ENCODE measurements around the gene AADAT. TPM values are rescaled to one million over a fixed set of nuclear protein-coding genes. Genes with fewer than 3 reads are reported as not detected.
A peak's percentile ranks its signal among the peaks of the same experiment; 100 is the strongest.
"Not testable (repeated sequence)": the region's sequence is repeated elsewhere in the genome, so short reads cannot be mapped to it uniquely, and the experiment has no call there.

AADAT gene
- not detected for polyA plus RNA-seq

DNA sequence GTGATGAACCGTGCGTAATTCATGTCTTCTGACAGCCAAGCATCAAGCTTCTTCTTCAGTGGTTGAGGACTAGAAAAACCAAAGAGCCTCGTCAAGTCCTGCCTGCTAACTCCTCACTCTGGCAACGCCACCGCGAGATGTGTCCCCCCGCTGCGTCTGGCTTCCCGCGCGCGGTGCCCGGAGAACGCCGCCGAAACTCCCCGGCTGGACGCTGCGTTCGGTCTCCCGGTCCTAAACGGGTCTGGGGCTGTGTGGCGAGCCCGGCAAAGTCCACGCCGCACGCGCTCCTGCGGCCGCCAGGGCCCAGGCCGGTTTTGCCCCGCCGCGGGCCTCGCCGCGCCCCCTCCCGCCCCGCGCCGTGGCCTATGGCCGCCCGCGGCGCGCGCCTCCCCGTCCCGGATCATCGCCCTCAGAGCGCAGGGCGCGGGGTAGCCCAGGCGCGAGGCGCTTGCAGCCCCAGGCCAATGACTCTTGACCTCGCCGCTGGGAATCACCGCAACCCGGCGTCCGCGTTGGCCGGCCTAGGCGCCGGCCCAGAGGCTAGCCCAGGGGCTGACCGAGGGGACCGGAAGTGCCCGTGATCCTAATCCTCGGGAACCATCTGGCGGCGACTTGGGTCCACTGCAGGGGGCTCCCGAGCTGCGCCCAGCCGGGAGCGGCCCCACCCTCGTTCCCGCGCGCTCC, at the start of gene AADAT:
TSS of gene AADAT (minus strand) at position 289 of the 684 bp plus-strand sequence. CDS start at position 23, 266 bp downstream.
- Mint-ChIP-seq H3K27ac (no peak within 1 kb of the TSS), H3K4me3 (peak within 1 kb of the TSS; percentile 50 to 72 (median 66)), H3K9me3 (no peaks in the 10 kb centered on the region), H3K36me3 (no peaks in the 10 kb centered on the region), H3K27me3 (ENCODE audit: low read depth in 3 of 3) (peaks cover 7 to 29% (median 9%) of the 10 kb centered on the region in 3 donors), H3K4me1 (peaks cover 9 to 24% of the 10 kb centered on the region in 2 donors)
- DNase-seq, result peak in 2 of 3 donors; percentile 12 to 15

DNA sequence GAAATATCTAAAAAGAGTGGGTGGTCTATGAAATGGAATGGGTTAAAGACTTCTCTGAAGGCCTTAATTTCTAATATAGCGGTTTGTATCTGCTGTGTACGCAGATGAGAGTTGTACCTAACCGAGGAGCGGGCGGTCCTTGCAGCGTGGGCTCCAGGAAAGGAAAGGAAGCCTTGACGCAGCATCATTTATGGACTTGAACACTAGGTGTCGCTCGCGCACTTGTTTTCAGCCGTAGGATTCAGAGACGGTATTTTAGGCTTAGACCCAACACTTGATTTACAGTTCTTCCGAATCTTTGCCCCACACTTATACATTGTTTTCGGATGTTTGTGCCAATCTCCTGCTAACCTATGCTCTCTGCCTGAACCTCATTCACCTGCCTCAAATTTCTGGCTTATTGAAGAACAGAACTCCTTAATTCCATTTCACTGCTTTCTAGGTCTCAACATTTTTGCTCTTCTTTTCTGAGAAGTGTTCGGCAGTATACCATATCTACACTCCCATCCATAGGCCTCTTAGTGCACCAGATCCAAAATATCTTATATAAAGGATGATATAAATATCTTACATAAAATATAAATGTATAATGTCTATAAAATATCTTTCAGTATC, 48.9 kb upstream of the AADAT start:
- Mint-ChIP-seq H3K4me3 (no peak overlapping the region), H3K36me3 (no peaks in the 10 kb centered on the region), H3K4me1 (peaks cover 1 to 7% of the 10 kb centered on the region in 2 donors), H3K27ac (no peak overlapping the region), H3K9me3 (peaks cover 0 to 9% (median under 1%) of the 10 kb centered on the region in 6 donors), H3K27me3 (ENCODE audit: low read depth in 3 of 3) (peaks cover 2 to 3% (median 2%) of the 10 kb centered on the region in 3 donors)
- DNase-seq, result peak; percentile 30 to 43 (median 39)

DNA sequence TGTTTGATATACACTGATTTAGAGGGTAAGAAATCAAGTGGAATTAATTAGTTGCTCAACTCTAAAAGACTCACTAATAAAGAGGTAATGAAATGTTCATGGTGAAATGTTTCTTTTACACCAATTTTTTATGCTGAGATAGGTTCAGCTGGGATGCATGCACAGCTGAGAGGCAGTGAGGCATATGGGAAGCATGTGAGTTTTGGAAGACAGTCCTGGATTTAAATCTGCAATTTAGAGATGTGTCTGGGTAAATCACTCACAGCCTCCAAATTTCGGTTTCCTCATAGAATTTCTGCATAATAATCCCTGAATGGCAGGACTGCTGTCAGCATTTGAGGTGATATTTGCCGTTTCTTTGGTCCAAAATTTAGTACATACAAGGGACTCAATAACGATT, 48.2 kb upstream of the AADAT start:
- H3K27ac Mint-ChIP-seq, result no peak overlapping the region
- no peak for DNase-seq
- peaks cover 1 to 7% of the 10 kb centered on the region in 2 donors for H3K4me1 Mint-ChIP-seq
- H3K27me3 Mint-ChIP-seq (ENCODE audit: low read depth in 3 of 3), result peaks cover 2 to 3% (median 2%) of the 10 kb centered on the region in 3 donors
- H3K9me3 Mint-ChIP-seq, result peaks cover 5 to 16% (median 5%) of the 10 kb centered on the region in 6 donors
- H3K4me3 Mint-ChIP-seq, result no peak overlapping the region
- H3K36me3 Mint-ChIP-seq, result no peaks in the 10 kb centered on the region

DNA sequence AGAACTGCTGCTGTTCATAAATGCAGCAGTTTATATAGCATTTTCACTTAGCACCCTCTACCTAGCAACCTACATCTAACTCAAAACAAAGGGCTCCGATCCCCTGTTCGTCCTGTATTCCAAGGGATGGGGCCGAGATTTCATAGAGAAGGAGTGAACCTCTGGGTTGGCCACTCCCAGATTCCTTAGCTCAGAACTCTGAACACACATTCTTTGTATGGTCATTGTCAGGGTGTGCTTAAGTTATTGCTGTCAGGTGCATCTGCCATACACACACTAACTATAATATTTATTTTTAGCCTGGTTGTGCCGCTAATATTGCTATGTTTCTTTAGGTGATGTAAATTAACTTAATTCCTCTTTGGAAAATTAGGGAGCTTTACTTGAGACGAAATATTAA, 47.7 kb upstream of the AADAT start:
- Mint-ChIP-seq H3K4me3 (no peak overlapping the region), H3K9me3 (peaks cover 5 to 18% (median 5%) of the 10 kb centered on the region in 6 donors), H3K27me3 (ENCODE audit: low read depth in 3 of 3) (peaks cover 2 to 3% (median 2%) of the 10 kb centered on the region in 3 donors), H3K36me3 (no peaks in the 10 kb centered on the region), H3K27ac (no peak overlapping the region), H3K4me1 (peaks cover 1 to 7% of the 10 kb centered on the region in 2 donors)
- no peak for DNase-seq

DNA sequence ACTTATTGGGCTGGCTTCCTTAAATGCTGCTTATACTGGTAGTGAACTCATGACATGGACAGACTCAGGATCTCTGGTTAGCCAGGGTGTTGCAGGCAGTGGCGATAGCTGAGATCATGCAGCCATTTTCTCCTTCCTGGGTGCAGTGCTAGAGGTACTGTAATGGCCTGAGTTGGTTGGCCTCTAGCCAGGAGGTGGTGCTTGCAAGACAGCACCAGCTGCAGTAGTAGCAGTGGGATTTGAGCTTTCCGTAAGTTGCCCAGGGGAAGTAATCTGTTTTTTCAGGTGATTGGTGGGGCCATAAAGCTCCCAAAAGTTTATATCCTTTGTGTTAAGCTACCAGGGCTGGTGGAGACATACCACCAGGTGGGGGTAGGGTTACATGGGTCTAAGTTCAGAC, 45.1 kb upstream of the AADAT start:
- no peaks in the 10 kb centered on the region for H3K36me3 Mint-ChIP-seq
- H3K4me3 Mint-ChIP-seq, result no peak overlapping the region
- peaks cover 2 to 3% (median 3%) of the 10 kb centered on the region in 3 donors for H3K27me3 Mint-ChIP-seq (ENCODE audit: low read depth in 3 of 3)
- peaks cover 5 to 18% (median 5%) of the 10 kb centered on the region in 6 donors for H3K9me3 Mint-ChIP-seq
- peaks cover 1 to 7% of the 10 kb centered on the region in 2 donors for H3K4me1 Mint-ChIP-seq
- H3K27ac Mint-ChIP-seq, result no peak overlapping the region
- DNase-seq, result no peak

DNA sequence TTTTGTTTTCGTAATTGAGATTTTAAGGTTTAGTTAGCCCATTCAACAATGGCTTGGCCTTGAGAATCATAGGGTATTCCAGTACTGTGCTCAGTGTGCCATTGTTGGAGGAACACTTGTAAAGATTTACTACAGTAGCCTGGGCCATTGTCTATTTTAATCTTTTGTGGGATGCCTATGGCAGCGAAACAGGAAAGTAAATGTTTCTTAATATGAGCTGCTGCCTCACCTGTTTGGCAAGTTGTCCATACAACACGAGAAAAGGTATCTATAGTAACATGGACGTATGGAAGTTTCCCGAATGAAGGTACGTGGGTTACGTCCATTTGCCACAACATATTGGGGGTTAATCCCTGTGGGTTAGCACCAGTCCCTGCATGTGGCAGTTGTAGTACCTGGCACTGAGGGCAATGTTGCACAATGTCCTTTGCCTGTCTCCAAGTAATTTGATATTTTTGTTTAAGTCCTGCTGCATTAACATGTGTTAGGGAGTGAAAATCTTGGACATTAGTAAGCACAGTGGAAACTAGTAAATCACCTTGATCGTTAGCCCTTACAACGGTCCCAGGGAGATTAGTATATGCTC, 38.6 kb upstream of the AADAT start:
- Mint-ChIP-seq H3K4me1 (no peaks in the 10 kb centered on the region), H3K9me3 (peaks cover 3 to 8% (median 5%) of the 10 kb centered on the region in 6 donors), H3K27ac (no peak overlapping the region), H3K4me3 (no peak overlapping the region), H3K27me3 (ENCODE audit: low read depth in 3 of 3) (peaks cover 0 to 5% (median 1%) of the 10 kb centered on the region in 3 donors), H3K36me3 (peaks cover 0 to 4% (median 0%) of the 10 kb centered on the region in 3 donors)
- DNase-seq, result no peak

DNA sequence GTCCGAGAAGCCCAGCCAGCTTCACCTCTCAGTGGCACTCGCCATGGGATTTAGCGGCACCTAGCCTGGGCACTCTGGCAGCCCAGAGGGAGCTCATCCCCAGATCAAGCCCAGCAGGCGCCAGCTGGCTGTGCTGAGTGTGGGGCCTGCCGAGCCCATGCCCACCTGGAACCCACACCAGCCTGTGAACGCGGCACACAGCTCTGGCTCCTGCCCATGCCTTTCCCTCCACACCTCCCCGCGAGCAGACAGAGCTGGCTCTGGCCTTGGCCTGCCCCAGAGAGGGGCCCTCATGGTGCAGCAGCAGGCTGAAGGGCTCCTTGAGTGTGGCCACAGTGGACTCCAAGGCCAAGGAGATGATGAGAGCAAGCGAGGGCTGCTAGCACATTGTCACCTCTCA, 38.0 kb upstream of the AADAT start:
- Mint-ChIP-seq H3K27ac (no peak overlapping the region), H3K9me3 (peaks cover 0 to 6% (median 1%) of the 10 kb centered on the region in 6 donors), H3K27me3 (ENCODE audit: low read depth in 3 of 3) (peaks cover 0 to 5% (median 1%) of the 10 kb centered on the region in 3 donors), H3K4me3 (no peak overlapping the region), H3K36me3 (peaks cover 0 to 4% (median 0%) of the 10 kb centered on the region in 3 donors), H3K4me1 (no peaks in the 10 kb centered on the region)
- DNase-seq, result no peak

DNA sequence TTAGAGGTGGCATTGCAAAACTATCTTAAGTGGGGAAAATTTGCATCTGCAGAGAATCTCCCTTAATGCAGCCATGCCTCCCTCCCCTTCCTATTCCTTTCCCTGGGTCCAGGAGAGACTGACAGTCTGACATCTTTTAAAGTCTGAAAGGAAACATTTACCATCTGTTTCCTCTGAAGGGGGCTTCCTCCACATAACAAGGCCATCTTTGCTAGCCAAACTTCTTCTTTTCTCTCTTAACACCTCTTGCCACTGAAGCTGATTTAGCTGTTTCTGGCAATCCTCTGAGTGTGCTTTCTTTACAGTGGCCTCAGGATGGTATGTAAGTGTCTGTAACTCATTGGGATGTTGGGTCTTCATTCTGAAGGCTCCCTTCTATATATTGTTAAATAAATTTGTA, 34.6 kb upstream of the AADAT start:
- no peak overlapping the region for H3K27ac Mint-ChIP-seq
- no peaks in the 10 kb centered on the region for H3K4me1 Mint-ChIP-seq
- no peak overlapping the region for H3K4me3 Mint-ChIP-seq

DNA sequence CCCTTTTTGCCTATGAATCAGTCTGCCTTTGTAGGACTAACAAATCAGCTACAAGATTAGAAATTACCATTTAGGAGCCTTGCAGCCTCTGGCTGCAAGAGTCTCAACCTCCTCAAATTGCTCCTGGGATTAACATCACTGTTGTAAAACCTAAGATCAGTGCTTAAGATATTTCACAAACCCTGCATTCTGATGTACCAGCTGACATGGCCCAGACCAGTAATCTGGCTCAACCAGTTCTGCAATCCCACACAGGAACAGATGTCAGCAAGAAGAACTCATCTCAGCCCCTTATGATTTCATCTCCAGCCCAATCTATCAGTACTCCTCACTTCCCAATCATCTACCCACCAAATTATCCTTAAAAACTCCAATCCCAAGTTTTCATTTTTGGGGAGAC, 32.5 kb upstream of the AADAT start:
- DNase-seq, result no peak
- peaks cover 0 to 4% (median 0%) of the 10 kb centered on the region in 3 donors for H3K36me3 Mint-ChIP-seq
- no peaks in the 10 kb centered on the region for H3K4me1 Mint-ChIP-seq
- H3K4me3 Mint-ChIP-seq, result no peak overlapping the region
- peaks cover 0 to 7% (median 0%) of the 10 kb centered on the region in 6 donors for H3K9me3 Mint-ChIP-seq
- peaks cover 0 to 5% (median under 1%) of the 10 kb centered on the region in 3 donors for H3K27me3 Mint-ChIP-seq (ENCODE audit: low read depth in 3 of 3)
- H3K27ac Mint-ChIP-seq, result no peak overlapping the region

More for the DNA sequence above, 34.6 kb upstream of the AADAT start:
- Mint-ChIP-seq H3K9me3 (peaks cover 0 to 6% (median 0%) of the 10 kb centered on the region in 6 donors), H3K36me3 (peaks cover 0 to 4% (median 0%) of the 10 kb centered on the region in 3 donors), H3K27me3 (ENCODE audit: low read depth in 3 of 3) (peaks cover 0 to 5% (median 0%) of the 10 kb centered on the region in 3 donors)
- DNase-seq, result no peak

DNA sequence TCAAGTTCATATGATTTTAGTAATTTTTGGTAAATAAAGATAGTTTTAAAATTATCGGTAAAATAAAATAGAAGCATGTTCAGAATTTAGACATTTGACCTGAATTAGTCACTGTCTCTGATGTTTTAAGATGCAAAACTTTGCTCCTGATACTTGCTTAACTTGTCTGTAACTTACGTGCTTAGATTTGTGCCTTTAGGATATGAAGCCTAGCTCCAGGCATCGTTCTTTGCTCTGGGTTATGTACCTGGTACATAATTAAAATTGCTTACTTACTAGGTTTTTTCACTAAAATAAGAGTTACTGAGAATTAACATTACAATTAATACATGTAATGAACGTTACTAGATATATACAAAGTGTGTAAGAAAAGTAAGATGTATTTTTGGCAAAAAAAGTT, 24.9 kb upstream of the AADAT start:
- H3K4me3 Mint-ChIP-seq, result no peak overlapping the region
- H3K36me3 Mint-ChIP-seq, result no peaks in the 10 kb centered on the region
- H3K9me3 Mint-ChIP-seq, result peaks cover 0 to 2% (median 0%) of the 10 kb centered on the region in 6 donors
- H3K27ac Mint-ChIP-seq, result no peak overlapping the region
- H3K4me1 Mint-ChIP-seq, result no peaks in the 10 kb centered on the region
- peaks cover 0 to 2% (median 2%) of the 10 kb centered on the region in 3 donors for H3K27me3 Mint-ChIP-seq (ENCODE audit: low read depth in 3 of 3)
- no peak for DNase-seq

DNA sequence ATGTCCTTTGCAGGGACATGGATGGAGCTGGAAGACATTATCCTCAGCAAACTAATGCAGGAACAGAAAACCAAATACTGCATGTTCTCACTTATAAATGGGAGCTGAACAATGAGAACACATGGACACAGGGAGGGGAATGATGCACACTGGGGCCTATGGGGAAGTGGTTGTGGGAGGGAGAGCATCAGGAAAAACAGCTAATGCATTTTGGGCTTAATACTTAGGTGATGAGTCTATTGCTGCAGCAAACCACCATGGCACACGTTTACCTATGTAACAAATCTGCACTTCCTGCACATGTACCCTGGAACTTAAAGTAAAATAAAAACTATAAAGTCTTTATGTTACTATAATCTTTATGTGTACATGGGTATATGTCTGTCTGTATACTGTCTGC, 24.4 kb upstream of the AADAT start:
- DNase-seq; H3K4me3 Mint-ChIP-seq; H3K27me3 Mint-ChIP-seq (ENCODE audit: low read depth in 3 of 3); H3K4me1 Mint-ChIP-seq; H3K27ac Mint-ChIP-seq; H3K9me3 Mint-ChIP-seq; H3K36me3 Mint-ChIP-seq: not testable (repeated sequence)

DNA sequence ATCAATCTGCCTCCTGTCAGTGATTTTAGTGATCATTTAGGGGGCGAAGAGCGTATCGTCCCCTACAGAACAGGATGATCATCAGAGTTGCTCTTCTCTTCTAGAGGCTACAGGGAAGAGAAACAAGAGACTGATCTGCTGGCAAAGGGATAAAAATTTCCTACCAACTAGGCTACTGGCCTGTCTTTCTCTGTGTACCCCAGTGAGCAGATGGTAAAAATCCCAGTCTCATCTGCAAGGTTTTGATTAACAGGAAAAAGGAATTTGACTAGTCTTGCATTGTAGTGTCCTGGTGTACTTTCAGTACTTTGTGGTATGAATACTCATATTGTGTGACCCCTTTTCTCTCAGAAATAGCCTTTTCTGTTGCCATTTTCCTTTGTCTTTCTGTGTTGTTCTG, 21.8 kb upstream of the AADAT start:
- H3K27ac Mint-ChIP-seq, result no peak overlapping the region
- no peaks in the 10 kb centered on the region for H3K4me1 Mint-ChIP-seq
- H3K4me3 Mint-ChIP-seq, result no peak overlapping the region
- H3K9me3 Mint-ChIP-seq, result no peaks in the 10 kb centered on the region
- H3K27me3 Mint-ChIP-seq (ENCODE audit: low read depth in 3 of 3), result peaks cover 0 to 4% (median 2%) of the 10 kb centered on the region in 3 donors
- H3K36me3 Mint-ChIP-seq, result no peaks in the 10 kb centered on the region
- DNase-seq, result no peak

DNA sequence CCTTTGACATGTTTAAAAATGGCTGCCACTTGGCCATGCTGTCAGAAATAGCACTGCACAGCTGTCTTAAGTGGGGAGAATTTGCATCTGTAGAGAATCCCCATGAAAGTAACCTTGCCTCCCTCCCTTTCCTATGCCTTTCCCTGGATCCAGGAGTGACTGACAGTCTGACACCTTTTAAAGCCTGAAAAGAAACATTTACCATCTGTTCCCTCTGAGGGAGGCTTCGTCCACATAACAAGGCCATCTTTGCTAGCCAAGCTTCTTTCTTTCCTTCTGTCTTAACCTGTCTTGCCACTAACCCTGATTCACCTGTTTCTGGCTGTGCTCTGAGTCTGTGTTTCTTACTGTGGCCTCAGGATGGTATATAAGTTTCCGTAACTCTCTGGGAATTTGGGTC, 21.3 kb upstream of the AADAT start:
- H3K27ac Mint-ChIP-seq, result no peak overlapping the region
- H3K27me3 Mint-ChIP-seq (ENCODE audit: low read depth in 3 of 3), result peaks cover 0 to 2% (median 2%) of the 10 kb centered on the region in 3 donors
- no peak for DNase-seq
- no peaks in the 10 kb centered on the region for H3K9me3 Mint-ChIP-seq
- H3K4me3 Mint-ChIP-seq, result no peak overlapping the region
- no peaks in the 10 kb centered on the region for H3K36me3 Mint-ChIP-seq
- no peaks in the 10 kb centered on the region for H3K4me1 Mint-ChIP-seq

DNA sequence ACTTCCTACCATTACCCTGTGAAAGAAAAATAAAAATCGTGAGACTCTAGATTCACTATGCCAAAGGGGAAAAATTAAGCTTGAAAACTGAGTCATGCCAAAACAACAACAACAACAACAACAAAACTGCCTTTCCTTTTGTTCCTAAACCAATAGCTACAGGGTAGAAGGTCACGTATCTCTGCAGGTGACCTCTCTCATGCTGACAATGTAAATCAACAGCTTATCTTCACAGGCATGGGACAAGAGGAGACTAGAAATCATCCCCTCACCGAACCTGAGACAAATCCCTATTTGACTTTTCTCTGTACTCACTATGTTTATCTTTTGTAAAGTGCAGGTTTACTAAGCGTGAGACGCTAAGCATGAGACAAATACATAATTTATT, 20.5 kb upstream of the AADAT start:
- Mint-ChIP-seq H3K4me1 (no peaks in the 10 kb centered on the region), H3K27me3 (ENCODE audit: low read depth in 3 of 3) (peaks cover 0 to 2% (median 2%) of the 10 kb centered on the region in 3 donors), H3K9me3 (no peaks in the 10 kb centered on the region), H3K36me3 (no peaks in the 10 kb centered on the region), H3K4me3 (no peak overlapping the region), H3K27ac (no peak overlapping the region)
- no peak for DNase-seq
